NOMO-1 treated with dmso at 0.1 percent for 144 hours (cell line): ENCODE results near the gene SLITRK2.

Experiments
- DNase-seq: peaks from one replicate; lab custom pipeline; 2025; ENCODE audit not compliant: unreplicated experiment; lab: John Stamatoyannopoulos, UW

Gene SLITRK2

GRCh38 chrX:145853181-145853580, 35.6 kb downstream of the SLITRK2 start:
- no peak for DNase-seq

GRCh38 chrX:145856181-145856580, 38.6 kb downstream of the SLITRK2 start:
- DNase-seq = no peak

GRCh38 chrX:145861818-145862217, 44.2 kb downstream of the SLITRK2 start:
- DNase-seq = no peak

GRCh38 chrX:145865082-145865481, 47.5 kb downstream of the SLITRK2 start:
- DNase-seq = no peak
